Kidney epithelial cell (primary cell): Measurements from ENCODE around the gene COL4A1. TPM values are rescaled to one million over a fixed set of nuclear protein-coding genes. Genes with fewer than 3 reads are reported as not detected.
A peak's percentile ranks its signal among the peaks of the same experiment; 100 is the strongest.

Source experiments
- DNase-seq: peaks from one replicate; pipeline ENCODE4 v3.0.0-alpha.2; 2010; ENCODE audit warnings: low read depth
- H3K27me3 ChIP-seq: 2 replicates; pipeline ENCODE4 v1.6.0; 2011; ENCODE audit warnings: low read length; ENCODE audit not compliant: control insufficient read depth, insufficient read depth
- H3K36me3 ChIP-seq: 2 replicates; pipeline ENCODE4 v1.5.1; 2011; ENCODE audit warnings: low read length; ENCODE audit not compliant: control insufficient read depth, insufficient read depth
- H3K4me3 ChIP-seq: 2 replicates; pipeline ENCODE4 v1.5.1; 2011; ENCODE audit warnings: low read depth, mild to moderate bottlenecking, control low read depth, low read length
- CTCF ChIP-seq: IDR thresholded peaks from 2 replicates; pipeline ENCODE4 v1.5.1; 2011; ENCODE audit warnings: mild to moderate bottlenecking, moderate library complexity, low read length, control low read depth, inconsistent platforms; ENCODE audit not compliant: insufficient read depth, poor library complexity, severe bottlenecking
- total RNA-seq: library from RNA; depleted of rRNA; stranded (reverse); fragments of >200 nt; gene quantifications from 2 replicates; pipeline ENCODE4 v1.2.3, GENCODE V29; 2015

COL4A1 gene
- total RNA-seq, 1 donor from 2014 or later, result 1,018 TPM

GRCh38 chr13:110129076-110129475 is 177.9 kb downstream of the COL4A1 start:
- no peaks in the 10 kb centered on the region for H3K36me3 ChIP-seq
- H3K4me3 ChIP-seq, result no peak overlapping the region
- no peak for DNase-seq
- H3K27me3 ChIP-seq, result no peaks in the 10 kb centered on the region
- no peak for TF ChIP-seq CTCF

GRCh38 chr13:110128546-110128945 is 178.4 kb downstream of the COL4A1 start:
- H3K27me3 ChIP-seq, result no peaks in the 10 kb centered on the region
- no peak for TF ChIP-seq CTCF
- no peak overlapping the region for H3K4me3 ChIP-seq
- no peaks in the 10 kb centered on the region for H3K36me3 ChIP-seq
- DNase-seq, result no peak

- H3K36me3 ChIP-seq, result no peaks in the 10 kb centered on the region
- TF ChIP-seq CTCF, result no peak
- DNase-seq, result no peak
- H3K4me3 ChIP-seq, result no peak overlapping the region
- H3K27me3 ChIP-seq, result no peaks in the 10 kb centered on the region
Observed at GRCh38 chr13:110127986-110128511, 178.9 kb downstream of the COL4A1 start.

GRCh38 chr13:110126391-110126961 is 180.5 kb downstream of the COL4A1 start:
- no peaks in the 10 kb centered on the region for H3K27me3 ChIP-seq
- DNase-seq, result peak; percentile 96
- H3K4me3 ChIP-seq, result no peak overlapping the region
- no peaks in the 10 kb centered on the region for H3K36me3 ChIP-seq
- TF ChIP-seq CTCF, result no peak

GRCh38 chr13:110125613-110126272 is 181.2 kb downstream of the COL4A1 start:
- no peak for TF ChIP-seq CTCF
- H3K27me3 ChIP-seq, result no peaks in the 10 kb centered on the region
- no peaks in the 10 kb centered on the region for H3K36me3 ChIP-seq
- H3K4me3 ChIP-seq, result no peak overlapping the region
- DNase-seq, result no peak
